GM21529 (cell line): ENCODE data around the gene RAB10.
A peak's percentile ranks its signal among the peaks of the same experiment; 100 is the strongest.
"Not testable (repeated sequence)": the region's sequence is repeated elsewhere in the genome, so short reads cannot be mapped to it uniquely, and the experiment has no call there.

ENCODE experiments used
- ATAC-seq: cut with Tn5 transposase; IDR thresholded peaks from one replicate; pipeline ENCODE4 v1.9.1; 2021; ENCODE audit not compliant: unreplicated experiment

Gene RAB10

GRCh38 chr2:26054598-26055348 lies 20.9 kb downstream of the RAB10 start:
- no peak for ATAC-seq

GRCh38 chr2:26058390-26058789 lies 24.5 kb downstream of the RAB10 start:
- ATAC-seq, result no peak

GRCh38 chr2:26059542-26059941 lies 25.7 kb downstream of the RAB10 start:
- no peak for ATAC-seq

GRCh38 chr2:26061539-26061938 lies 27.7 kb downstream of the RAB10 start:
- no peak for ATAC-seq

- ATAC-seq, result no peak
Observed at GRCh38 chr2:26064846-26065245, 31.0 kb downstream of the RAB10 start.

- no peak for ATAC-seq
Observed at GRCh38 chr2:26067186-26067974, 33.5 kb downstream of the RAB10 start.

GRCh38 chr2:26067980-26068507 lies 34.2 kb downstream of the RAB10 start:
- no peak for ATAC-seq

- peak; percentile 91 for ATAC-seq
Observed at GRCh38 chr2:26068602-26069298, 34.9 kb downstream of the RAB10 start.

- ATAC-seq, result no peak
Observed at GRCh38 chr2:26070730-26071129, 36.8 kb downstream of the RAB10 start.

GRCh38 chr2:26072925-26073768 lies 39.3 kb downstream of the RAB10 start:
- no peak for ATAC-seq

GRCh38 chr2:26073830-26074229 lies 39.9 kb downstream of the RAB10 start:
- no peak for ATAC-seq

- ATAC-seq, result no peak
Observed at GRCh38 chr2:26074676-26075075, 40.8 kb downstream of the RAB10 start.

- no peak for ATAC-seq
Observed at GRCh38 chr2:26075173-26075572, 41.3 kb downstream of the RAB10 start.

- ATAC-seq, result no peak
Observed at GRCh38 chr2:26076001-26076587, 42.2 kb downstream of the RAB10 start.

GRCh38 chr2:26077291-26077690 lies 43.4 kb downstream of the RAB10 start:
- ATAC-seq, result no peak

- ATAC-seq, result no peak
Observed at GRCh38 chr2:26078939-26079338, 45.1 kb downstream of the RAB10 start.

GRCh38 chr2:26080356-26080755 lies 46.5 kb downstream of the RAB10 start:
- no peak for ATAC-seq

GRCh38 chr2:26080925-26081324 lies 47.0 kb downstream of the RAB10 start:
- ATAC-seq, result not testable (repeated sequence)

- ATAC-seq, result no peak
Observed at GRCh38 chr2:26081556-26081955, 47.7 kb downstream of the RAB10 start.

- no peak for ATAC-seq
Observed at GRCh38 chr2:26086155-26086637, 52.3 kb downstream of the RAB10 start.
